Measurements from ENCODE around the gene ALS2CL. TPM values are rescaled to one million over a fixed set of nuclear protein-coding genes. Genes with fewer than 3 reads are reported as not detected.
A peak's percentile ranks its signal among the peaks of the same experiment; 100 is the strongest.

Gene ALS2CL
- total RNA-seq, 1 experiment from 2014 or later: 4.9 TPM

DNA sequence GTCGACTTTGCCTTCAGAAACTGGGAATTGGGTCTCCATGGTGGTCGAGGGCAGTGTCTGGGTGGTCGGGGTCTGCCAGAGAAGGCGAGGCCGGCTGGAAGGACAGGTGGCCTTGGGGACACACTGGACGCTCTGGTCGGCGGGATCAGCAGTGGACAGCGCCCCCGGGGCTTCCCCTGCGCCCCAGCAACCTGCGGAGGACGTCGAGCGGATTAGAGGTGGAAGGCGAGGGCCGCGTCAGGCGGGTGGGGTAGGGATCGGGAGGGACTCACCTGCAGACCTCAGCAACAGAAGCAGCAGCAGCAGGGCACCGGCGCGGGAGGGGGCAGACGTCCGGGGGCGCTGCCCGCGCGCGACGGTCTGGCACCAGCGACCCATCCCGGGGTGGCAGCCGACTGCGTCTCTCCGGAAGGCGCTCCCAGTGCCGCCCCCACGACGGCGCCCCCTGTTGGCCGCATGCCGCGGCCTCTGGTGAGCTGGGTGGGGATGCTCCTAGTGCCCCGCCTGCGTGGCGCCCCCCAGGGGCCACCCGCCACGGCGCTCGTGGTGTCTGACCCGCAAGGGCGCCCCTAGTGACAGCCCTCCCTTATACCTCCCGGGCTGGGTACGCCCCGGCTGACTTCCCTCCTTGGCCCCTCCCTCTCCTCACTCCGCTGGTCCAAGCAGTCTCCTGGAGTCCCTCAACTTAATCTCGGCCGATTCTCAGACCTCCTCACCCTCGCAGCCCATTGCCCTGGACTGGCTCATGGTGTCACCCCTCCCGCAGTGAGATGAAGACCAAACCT lies 24.2 kb upstream of the ALS2CL start, which contains the start of gene PRSS50:
PRSS50 (minus strand) TSS at position 423 of the 785 bp plus-strand sequence; CDS start at position 378, 45 bp downstream.
- Histone ChIP-seq H3K56ac (ENCODE audit: insufficient read length, low read depth, low read length) (no peak within 1 kb of the TSS), H2AFZ (ENCODE audit: low read length) (no peak within 1 kb of the TSS), H4K5ac (ENCODE audit: insufficient read length, low read depth, low read length) (no peak within 1 kb of the TSS), H2BK120ac (ENCODE audit: low read depth, low read length, poor library complexity, severe bottlenecking) (no peak within 1 kb of the TSS), H3K23ac (ENCODE audit: insufficient read length, low read depth, low read length) (no peak within 1 kb of the TSS), H2BK20ac (ENCODE audit: low read depth, low read length, poor library complexity, severe bottlenecking) (no peak within 1 kb of the TSS), H3T11ph (ENCODE audit: low read length) (no peak within 1 kb of the TSS), H3K27ac (ENCODE audit: insufficient read length, low read depth, low read length) (no peak within 1 kb of the TSS), H2BK5ac (ENCODE audit: insufficient read length, low read length) (no peak within 1 kb of the TSS), H4K91ac (ENCODE audit: insufficient read length, low read depth, low read length) (no peak within 1 kb of the TSS), H3K4me2 (ENCODE audit: insufficient read depth, insufficient read length, low read length) (no peak within 1 kb of the TSS), H2BK12ac (ENCODE audit: insufficient read length, low read depth, low read length) (no peak within 1 kb of the TSS), H3K9ac (ENCODE audit: extremely low read depth, insufficient read length, low read length) (no peak within 1 kb of the TSS), H3K79me1 (ENCODE audit: insufficient read depth, low read depth, low read length, poor library complexity, severe bottlenecking) (no peaks in the 10 kb centered on the region), H3K27me3 (ENCODE audit: insufficient read depth, low read length) (no peaks in the 10 kb centered on the region), H3K23me2 (ENCODE audit: insufficient read length, low read depth, low read length, poor library complexity, severe bottlenecking) (no peaks in the 10 kb centered on the region), H3K79me2 (ENCODE audit: insufficient read depth, low read length) (no peaks in the 10 kb centered on the region), H3K14ac (ENCODE audit: insufficient read depth, low read length) (no peak within 1 kb of the TSS), H2BK15ac (ENCODE audit: low read depth, low read length) (no peak within 1 kb of the TSS), H4K8ac (replicated peaks; ENCODE audit: insufficient read length, low read depth, low read length) (no peak within 1 kb of the TSS), H2AK5ac (ENCODE audit: insufficient read length, low read length) (no peak within 1 kb of the TSS), H3K18ac (ENCODE audit: insufficient read length, low read depth, low read length) (no peak within 1 kb of the TSS), H4K20me1 (ENCODE audit: control insufficient read depth, insufficient read depth, insufficient read length) (no peaks in the 10 kb centered on the region), H3K4me1 (ENCODE audit: insufficient read depth, low read length) (no peaks in the 10 kb centered on the region), H3K9me3 (ENCODE audit: control insufficient read depth, low read depth, low read length) (no peaks in the 10 kb centered on the region), H3K4ac (ENCODE audit: low read depth, low read length) (no peak within 1 kb of the TSS)
- TF ChIP-seq CTCF (conservative IDR thresholded peaks at IDR 0.05): peak; percentile 97
- Mint-ChIP-seq H3K36me3 (ENCODE audit: insufficient read depth in 1 of 3, low read depth in 3 of 3) (no peaks in the 10 kb centered on the region), H3K9me3 (peaks cover 0 to 2% of the 10 kb centered on the region in 2 experiments; a peak in 1 of 5 replicates), H3K4me1 (peaks cover 5 to 8% of the 10 kb centered on the region in 2 experiments), H3K4me3 (no peak within 1 kb of the TSS), H3K27me3 (ENCODE audit: low read depth) (peaks cover 4% of the 10 kb centered on the region), H3K27ac (peak within 1 kb of the TSS in 2 of 3 experiments; percentile 61 to 66; a peak in 2 of 7 replicates)
- DNase-seq: peak; percentile 80
- WGBS (ENCODE audit: extremely low coverage, insufficient read length, low lambda C conversion rate): no CpG with 5 or more reads among the region's 61 CpGs
